CD4-positive, alpha-beta T cell treated with Interleukin-21 for 1 hour (primary cell): ENCODE data around the gene CCDC85C.

ENCODE experiments used
- DNase-seq: peaks from one replicate; pipeline ENCODE4 v3.0.0-alpha.2; 2020

The CCDC85C gene

DNA sequence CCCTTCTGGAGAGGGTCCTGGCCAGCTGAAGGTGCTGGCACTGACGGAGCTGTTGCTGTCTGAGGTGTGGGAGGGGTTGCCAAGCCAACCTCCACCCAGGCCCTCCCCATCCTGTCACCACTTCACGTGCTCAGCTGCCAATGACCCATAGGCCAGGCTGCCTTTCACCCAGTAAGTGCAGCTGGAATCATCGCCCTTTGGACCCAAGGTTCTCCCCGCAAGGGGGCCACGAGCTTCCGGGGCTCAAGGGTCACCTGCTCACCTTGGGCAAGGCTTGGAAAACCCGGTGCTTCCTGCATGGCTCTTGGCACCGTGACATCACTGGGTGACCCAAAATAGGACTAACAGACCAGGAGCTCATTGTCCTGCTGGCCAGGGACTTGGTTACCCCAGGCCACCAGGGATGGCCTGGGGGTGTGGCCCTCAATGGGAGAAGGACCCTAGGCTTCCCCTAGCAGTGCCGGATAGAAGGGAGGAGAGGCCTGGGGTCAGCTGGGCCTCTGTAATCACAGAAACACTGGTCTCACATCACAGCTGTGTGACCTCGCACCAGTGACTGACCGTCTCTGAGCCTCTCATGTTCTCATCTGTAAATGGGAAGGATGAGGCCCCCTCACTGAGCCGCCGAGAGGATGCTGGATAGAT lies 51.3 kb downstream of the CCDC85C start:
- DNase-seq, result no peak

DNA sequence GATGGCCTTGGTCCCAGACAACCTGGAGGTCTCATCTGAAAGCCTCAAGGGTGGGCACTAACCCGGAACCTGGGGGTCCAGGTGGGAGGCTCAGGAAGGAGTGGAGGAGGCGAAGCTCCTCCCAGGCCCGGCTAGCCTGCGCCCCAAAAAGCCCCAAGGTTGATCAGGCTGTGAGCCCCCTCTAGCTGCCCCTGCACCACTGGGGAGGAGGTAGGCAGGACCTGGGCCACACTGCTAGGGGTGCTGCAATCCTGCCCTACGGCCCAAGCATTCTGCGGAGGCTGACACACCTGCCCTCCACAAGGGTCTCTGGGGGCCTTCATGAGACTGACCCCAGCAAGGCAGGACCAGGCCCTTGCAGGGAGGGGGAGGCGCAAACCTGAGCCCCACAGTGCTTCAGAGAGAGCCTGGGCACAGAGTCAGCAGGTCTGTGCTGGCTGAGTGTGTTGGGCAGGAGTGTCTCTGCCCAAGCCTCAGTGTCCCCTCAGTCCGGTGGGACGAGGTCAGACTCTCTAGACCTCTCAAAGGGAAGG lies 51.9 kb downstream of the CCDC85C start:
- DNase-seq, result no peak

DNA sequence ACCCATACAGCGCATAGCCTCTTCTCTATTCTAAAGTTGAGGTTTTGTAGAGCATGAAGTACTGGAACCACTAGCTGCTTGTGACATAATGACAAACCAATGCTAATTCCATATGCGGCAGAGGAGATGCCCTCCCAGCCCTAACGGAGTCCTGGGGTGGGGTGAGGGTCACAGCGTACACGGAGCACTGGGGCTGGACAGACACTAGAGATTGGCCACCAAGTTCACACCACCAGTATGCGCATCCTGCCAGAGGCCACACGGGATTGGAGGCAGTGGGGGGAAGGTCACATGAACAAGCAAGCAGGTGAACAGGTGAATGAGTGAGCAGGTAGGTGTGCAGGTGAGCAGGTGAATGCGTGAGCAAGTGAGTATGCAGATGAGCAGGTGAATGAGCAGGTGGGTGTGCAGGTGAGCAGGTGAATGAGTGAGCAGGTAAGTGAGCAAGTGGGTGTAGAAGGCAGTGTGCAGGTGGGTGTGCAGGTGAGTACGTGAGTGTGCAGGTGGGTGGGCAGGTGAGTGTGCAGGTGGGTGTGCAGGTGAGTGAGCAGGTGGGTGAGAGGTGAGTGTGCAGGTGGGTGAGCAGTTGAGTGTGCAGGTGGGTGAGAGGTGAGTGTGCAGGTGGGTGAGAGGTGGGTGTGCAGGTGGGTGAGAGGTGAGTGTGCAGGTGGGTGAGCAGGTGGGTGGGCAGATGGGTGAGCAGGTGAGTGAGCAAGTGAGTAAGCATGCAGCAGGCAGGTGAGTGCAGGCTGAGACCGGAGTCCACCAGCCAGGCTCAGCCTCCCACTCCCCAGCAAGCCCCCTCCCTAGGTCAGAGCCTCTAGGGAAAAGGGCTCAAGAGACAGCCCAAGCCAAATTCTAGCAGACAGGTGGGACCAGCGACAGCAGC lies 52.7 kb downstream of the CCDC85C start:
- DNase-seq, result no peak

DNA sequence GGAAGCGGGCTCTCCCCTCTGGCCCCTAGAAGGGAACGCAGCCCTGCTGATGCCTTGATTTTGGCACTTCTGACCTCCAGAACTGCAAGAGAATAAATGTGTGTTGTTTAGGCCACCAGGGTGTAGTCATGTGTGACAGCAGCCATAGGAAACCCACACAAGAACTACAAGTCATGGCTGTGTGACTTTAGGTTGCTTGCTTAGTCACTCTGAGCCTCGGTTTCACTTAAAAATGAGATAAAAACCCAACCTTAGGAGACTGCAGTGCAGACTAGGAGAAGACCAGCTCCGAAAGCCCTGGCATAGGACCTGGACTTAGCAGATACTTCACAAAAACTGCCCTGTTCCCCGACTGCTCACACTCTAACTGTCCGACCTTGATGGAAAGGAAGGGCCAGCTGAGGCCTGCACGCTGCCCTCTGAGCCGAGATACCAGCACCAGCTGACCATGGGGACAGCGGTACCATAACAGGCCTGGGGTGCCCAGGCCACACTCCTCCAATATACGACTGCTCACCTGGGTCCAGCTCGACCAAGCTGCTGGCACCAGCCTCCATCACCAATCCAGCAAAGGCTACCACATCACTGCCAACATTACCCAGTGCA lies 53.5 kb downstream of the CCDC85C start:
- no peak for DNase-seq

DNA sequence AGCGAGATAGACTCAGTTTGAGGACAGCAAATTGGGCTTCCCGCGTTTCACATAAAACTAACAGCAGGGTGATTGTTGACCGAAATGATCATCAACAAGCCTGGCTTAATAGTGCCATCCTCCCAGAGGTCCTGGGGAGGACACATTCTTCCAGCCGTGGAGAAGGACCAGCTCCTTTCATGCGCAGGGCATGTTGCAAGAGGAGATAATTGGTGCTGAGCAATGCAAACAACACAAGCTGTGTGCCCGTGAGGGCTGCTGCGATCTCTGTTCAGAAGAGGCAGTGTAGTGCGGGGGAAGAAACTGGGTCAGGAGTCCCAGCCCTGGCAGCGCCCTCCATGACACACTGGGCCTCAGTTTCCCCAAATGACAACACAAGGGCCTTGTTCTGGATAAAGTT lies 54.3 kb downstream of the CCDC85C start:
- DNase-seq, result no peak

DNA sequence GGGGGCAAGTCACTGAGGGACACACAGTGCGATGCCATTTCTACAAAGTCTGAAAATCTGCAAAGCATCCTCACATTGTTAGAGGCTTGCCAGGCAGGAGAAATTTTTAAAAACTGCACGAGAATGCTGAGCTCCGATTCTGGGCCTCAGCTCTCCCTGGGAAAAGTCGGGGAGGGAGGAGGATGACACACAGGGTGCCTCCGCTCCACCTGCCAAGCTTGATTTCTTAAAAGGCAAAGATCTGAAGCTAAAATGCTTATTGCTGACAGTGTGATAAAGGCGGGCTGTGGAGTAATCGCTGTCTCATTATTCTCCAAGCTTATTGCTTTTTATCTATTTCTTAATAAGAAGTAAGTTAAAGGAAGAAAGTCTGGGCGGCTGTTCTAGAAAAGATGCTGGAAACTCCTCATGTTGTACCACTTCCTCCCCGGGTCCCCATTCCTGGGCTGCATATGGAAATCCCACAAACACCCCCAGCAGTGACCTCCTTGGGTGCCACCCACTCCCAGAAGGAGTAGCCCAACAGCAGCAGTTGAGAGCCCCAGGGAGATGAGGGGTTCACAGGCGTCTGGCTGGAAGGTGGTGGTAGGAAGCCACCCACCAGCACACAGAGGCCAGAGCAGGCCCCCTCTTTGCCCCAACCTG lies 55.0 kb downstream of the CCDC85C start:
- DNase-seq, result no peak

DNA sequence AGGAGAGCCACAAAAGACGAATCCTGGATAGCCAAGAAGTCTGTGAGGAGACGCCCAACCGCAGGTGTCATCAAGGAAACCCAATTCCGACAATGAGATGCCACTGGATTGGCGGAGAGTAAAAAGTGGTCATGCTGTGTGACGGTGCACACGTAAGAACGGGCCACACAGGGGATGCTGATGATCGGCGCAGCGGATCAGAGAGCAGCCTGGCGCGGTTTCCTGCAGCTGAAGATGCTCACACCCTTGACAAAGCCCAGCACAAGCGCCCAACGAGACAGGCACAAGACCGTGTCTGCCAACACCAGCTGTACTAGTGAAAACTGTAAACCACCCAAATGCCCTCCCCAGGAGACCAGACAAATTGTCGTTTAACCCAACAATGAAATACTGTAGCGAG lies 55.8 kb downstream of the CCDC85C start:
- no peak for DNase-seq

DNA sequence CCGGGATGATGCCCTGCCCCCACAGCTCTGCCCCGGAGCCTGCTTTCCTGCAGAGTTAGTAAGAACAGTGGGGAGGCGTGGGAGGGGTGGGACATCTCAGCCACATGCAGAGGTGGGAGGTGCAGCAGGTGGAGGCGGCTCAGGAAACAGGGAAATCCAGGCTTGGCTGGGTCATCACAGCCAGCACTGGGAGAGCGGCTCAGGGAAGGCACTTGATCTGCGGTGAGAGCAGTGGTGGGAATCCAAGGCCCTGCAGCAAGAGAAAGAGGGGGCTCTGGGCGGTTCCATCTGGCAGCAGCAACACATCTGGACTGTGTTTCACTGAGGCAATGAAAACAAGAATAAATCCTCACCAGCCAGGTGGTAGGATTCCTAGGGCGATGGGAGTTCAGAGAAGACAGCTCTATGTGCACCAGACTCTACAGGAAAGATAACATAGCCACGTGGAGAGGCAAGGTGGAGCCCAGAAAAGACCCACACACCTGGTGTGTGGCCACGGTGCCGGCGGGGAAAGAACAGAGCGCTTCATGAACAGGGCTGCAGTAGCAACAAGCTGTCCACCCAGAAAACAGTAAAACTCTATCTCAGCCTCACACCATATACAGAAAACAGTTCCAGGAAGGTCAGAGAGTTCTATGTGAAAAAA lies 57.6 kb downstream of the CCDC85C start:
- no peak for DNase-seq

DNA sequence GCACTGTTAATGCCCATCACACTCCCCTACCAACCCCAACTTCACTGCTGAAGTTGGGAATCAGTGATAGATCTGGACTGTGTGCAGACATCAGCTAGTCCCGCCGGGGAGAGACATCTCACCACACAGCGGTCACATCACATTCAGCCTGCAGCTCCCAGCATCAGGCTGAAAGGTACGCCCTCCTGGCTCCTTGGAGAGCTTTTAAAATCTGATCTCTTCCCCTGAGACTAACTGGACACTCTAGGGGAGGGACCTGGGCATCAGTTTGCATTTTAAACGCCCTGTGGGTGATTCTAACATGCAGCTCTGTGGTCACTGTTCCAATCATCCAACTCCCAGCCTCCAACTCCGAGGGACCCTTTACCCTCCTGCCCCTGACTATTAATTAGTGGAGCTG lies 58.4 kb downstream of the CCDC85C start:
- DNase-seq, result no peak

DNA sequence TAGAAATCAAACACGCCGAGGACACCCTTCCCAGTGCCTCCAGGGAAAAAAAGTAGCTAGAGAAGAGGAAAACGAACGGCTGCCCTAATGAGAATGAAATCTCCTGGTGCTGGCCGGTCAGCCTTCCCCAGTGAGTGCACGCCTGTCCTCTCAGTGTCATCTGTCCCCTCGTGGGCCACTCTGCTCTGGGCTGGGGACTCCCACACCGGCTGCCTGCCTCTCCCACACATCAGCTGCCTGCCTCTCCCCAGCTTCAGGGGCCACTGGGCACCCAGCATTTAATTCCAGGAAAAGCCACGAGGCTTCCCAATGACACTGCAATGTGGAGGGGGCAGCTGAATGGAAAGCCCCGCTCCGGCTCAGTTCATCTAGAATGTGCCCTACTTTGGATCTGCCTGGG lies 59.0 kb downstream of the CCDC85C start:
- no peak for DNase-seq

DNA sequence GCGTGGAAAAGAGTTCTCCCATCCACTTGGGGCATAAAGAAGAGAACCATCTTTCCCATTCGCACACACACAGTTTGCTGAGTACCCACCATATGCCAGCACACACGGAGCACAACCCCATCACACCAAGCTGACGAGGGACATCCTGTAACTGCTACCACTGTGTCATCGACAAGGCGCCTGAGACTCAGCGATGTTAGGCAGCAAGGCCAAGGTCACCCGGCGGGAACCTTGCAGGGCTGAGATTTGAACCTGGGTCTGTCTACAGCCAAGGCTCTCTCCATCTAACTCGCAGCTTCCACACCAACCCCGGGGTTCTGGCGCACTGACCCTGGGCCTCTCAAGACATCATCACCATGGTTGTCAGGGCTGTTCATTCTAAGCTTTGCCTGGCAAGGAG lies 60.0 kb downstream of the CCDC85C start:
- no peak for DNase-seq

DNA sequence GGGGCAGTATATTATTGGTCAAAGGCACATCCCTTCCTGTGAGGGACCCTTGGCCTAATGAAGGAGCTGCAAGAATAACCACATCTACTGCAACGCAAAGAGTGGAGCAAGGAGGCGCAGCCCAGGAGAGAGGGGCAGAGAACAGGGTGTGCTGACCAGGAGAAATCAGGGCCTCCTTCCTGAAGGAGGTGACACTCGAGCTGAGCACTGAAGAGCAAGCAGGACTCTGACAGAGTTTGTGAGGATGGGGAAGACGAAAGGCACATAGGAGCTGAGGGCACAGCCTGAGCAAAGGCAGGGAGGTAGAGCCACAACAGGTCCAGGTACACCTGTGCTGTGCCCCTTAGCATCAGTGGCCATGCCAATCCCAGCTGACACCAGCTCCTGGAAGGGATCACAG lies 60.6 kb downstream of the CCDC85C start:
- DNase-seq, result no peak

DNA sequence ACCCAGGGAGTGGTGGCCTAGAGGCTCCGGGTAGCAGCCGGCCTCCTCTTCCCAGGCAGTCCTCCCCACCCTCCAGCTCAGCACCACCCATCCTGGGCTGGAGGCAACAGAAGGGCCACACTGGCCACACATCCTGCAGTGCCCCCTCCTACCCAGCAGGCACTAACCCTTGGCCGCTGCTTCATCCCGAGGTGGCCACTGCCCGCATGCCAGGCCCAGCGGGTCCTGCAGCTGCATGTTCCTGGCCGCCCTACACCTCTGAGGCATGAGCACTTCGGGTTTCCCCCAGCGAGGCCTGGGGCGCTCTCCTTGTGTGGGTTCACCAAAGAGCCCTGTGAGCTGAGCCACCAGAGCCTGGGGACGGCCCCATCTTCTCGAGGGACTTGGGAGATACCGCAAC lies 61.4 kb downstream of the CCDC85C start:
- DNase-seq, result no peak

DNA sequence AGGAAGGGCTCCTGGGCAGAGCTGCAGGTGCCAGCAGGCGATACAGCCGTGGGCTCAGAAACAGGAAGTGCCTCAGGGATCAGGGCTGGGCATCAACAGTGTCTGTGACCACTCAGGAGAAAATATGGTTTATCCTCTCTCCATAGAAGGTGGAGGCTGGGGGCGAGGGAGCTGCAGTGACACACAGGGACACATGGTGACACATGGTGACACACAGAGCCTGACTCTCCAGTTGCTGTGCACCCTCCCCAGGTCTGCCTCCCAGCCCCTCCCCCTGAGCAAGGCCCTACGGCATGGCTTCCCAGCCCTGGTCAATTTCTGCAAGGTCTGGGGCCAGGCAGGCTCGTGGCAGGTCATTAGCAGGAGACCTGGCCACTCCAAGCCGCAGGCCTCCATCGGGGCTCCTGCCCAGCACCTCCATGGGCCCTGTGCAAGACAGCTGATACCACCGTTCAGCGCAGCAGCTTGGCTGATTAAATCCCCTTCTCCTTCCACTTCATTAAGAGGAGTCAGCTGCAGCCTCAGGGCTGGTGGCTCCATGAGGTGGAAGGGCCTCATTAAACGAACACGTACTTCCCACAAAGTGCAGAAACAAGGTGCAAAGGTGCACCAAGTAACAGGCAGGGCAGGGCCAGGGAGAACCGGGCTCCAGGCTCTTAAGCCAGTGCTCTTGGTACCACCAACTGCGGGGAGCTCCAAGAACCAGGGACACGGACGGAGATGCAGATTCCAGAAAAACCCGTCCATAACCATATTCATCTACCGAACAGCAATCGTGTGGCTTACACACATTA lies 62.1 kb downstream of the CCDC85C start:
- DNase-seq, result no peak

DNA sequence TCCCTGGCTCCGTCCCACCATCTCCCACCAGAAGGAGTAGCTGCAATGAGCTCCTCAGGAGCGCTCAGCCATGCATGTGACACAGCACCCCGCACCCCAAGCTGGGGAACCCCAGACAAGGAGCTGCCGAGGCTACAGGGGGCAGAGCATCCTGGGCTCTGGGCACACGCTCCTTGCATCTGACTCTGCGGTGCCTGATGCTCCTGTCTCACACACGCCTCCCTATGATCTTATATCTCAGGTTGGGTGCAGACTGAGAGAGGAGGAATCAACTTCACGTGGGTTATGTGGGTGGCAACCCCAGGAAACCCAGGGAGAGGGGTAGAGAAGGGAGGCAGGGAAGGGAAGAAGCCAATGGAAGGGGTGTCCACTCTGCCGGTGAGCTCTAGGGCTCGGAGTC lies 62.8 kb downstream of the CCDC85C start:
- DNase-seq, result no peak

DNA sequence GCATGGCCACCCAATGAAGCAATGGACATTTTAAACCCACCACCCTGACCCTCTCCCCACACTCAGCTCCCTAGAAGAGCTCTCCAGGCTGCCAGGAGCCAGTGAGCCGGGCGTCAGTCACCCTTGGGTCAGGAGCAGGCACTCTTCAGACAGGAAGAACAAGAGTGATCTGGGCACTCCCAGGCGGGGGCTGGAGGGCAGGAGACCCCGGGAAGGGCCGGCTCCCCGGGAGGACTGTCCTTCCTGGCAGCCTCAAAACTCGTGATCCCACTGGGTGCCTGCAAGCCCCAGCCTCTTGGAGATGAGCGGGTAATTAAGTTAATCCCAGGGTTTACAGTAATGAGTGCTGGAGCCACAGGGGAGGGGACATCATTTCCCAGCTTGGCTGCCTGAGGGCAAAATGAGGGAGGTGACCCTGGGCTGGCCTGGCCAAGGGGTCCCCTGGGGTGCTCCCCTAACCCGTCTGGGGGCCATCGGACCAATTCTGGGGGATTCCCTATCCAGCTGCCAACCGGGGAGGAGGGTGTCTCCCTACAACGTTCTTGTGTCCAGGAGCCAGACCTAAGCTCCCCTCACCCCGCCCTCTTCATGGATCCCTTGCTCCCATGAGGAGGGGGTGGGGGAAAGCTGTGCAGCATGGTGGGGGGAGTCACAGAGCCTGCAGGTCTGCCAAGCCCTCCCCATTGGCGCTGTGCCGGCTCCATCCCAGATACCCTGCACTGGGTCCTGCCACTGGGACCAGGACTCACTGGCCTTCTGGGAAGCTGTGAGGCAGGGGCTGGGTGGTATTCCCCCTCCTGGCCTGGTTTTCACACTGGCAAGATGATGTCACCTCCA lies 63.6 kb downstream of the CCDC85C start:
- no peak for DNase-seq

DNA sequence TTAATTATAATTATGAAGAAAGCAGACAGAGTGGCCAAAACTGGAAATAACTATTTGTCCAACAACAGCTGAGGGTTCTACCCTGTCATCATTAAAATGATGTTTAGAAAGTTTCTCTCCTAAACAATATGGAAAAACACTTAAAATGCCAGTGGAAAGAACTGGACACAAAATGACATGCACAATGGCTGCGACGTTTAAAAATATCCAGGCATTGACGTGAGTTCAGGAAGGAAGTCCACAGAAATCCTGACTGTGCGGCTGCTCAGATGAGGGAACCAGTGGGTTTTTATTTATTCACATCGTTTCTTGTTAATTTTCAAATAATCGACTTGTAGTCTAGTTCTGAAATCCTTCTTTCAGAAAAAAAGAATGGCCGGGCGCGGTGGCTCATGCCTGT lies 64.5 kb downstream of the CCDC85C start:
- no peak for DNase-seq

DNA sequence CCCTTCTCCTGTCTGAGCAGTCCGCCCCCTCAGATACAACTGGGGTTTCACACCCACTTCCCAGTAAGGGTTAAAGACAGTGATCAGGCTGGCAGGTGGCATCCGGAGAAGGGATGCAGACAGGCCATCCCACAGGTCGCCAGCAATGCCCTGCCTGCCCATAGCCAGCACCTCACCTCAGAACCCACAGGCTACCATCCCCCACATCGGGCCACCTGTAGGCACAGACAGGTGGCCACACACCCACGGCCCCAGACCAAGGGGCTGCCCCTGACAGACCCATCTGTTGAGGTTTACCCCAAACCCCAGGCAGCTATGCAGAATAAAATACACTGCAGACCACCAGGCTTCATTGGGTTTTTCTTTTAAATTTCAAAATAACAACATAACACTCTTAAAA lies 65.3 kb downstream of the CCDC85C start:
- no peak for DNase-seq

DNA sequence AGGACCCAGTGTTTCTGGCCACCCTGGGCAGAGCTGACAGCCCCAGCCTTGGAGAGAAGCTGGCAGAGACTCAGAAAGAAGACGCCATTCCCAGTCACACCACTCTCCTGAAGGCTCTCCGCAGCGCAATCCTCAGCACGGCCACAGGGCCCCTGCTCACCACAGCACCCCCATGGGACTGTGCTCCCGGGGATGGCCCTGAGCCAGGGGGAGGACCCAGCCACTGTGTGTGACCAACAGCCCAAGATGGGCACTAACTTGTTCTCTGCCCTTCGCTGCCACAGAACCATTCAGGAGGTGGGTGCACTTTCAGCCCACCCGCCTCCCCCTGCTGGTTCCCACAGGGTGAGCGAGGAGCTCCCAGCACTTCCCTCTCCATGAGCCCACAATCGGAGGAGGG lies 65.7 kb downstream of the CCDC85C start:
- DNase-seq, result no peak

DNA sequence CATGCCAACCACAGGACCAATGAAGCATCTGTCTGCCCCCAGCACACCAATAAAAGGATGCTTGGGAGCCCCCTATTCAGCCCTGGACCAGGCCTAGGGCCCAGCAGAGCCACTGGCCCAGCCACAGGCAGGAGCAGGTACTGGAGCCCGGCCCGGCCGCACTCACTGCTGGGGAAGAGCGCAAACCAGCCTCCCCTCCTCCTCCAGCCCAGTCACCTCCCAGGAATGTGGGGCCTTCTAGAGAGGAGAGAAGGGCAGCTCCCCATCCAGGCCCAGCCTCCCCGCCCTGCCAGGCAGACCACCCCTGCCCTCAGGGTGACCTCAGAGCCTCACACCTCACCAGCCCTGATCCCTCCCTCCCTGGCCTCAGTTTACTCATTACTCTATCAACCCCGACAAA lies 66.6 kb downstream of the CCDC85C start:
- DNase-seq, result no peak
